ENCODE data around the gene NSG2.
"Not testable (repeated sequence)": the region's sequence is repeated elsewhere in the genome, so short reads cannot be mapped to it uniquely, and the experiment has no call there.

The NSG2 gene

DNA sequence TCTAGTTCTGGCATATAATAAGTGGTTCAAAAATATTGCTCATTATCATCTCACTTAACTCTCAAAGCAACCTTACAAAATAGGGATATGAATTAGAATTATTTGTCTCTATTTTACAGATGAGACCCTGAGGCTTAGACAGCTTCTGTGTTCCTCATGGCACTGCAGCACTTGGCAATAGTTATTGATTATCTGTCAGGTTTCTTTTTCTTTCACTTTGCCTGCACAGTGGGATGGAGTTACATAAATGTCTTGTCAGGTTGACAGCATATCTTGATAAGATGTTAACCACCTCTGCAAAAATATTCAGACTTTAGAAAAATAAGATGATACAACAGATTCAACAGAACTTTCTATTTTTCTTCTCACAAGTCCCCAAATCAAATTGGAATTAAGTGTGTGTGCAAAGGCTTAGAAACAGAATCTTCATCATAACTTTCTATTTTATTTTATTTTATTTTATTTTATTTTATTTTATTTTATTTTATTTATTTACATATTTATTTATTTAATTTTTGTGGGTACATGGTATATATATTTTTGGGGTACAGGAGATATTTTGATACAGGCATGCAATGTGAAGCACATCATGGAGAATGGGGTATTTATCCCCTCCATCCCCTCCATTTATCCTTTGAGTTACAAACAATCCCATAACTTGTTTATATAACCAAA, 17.7 kb downstream of the NSG2 start:
- DNase-seq: no peak

DNA sequence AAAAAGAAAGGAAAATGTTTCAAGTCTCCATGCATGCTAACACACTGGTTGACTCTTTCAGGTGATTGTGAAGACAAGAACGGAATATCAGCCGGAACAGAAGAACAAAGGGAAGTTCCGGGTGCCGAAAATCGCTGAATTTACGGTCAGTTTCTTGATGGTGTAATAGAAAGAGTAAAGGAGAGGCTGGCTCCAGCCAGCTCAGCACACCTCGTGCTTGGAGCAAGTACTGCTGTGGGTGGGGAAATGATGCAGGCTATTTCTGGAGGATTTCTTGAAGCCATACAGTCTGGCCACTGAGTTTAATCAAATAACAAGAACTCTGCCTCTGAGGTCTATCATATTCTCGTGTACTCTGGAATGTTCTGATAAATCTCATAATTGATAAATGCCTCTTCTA, 18.7 kb downstream of the NSG2 start:
- DNase-seq: no peak

DNA sequence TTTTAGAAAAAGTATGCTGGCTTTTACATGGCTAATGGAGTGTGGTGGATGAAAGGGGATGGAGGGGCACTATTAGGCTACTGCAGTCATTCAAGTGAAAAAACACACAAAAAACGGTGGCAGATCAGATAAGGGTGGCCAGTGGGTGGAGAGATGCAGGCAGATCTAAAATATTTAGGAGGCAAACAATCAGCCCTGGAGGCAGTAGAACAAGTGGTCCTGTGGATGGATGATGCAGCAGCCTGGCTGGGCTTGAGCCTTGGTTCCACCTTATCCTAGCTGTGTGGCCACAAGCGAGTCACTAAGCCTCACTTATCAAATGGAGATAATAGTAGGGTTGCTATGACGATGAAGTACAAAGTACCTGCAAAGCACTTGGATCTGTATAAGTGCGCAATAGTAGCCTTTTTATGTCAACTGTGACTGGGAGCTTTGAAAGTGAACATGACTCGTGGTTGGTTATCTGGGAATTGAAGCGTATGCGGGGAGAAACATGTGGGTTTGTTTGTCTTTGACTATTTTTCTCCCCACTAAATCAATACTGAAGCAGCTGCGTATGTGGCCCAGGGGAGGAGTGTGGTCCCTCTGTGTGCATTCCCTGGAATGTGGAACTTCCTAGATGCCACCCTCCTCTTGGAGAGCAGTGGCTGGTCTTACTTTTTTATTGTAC, 20.2 kb downstream of the NSG2 start:
- DNase-seq: no peak

DNA sequence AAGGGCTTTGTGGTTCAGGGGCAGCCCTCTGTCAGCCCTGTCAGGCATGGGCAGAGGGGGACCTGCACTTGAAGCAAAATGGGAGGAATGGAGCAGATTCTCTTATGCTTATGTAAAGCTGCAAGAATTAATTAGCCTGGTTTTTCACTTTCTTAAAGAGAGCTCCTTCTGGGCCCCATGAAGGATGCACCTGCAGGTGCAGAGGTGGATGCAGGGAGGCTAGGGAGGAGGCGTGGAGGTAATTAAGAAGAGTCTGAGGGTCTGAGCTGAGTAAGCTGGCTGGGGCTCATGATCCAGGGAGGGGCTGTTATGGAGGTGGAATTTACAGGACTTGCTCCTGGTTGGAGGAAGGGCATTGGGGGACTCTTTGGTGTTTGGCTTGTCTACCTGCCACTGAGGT, 22.0 kb downstream of the NSG2 start:
- no peak for DNase-seq

DNA sequence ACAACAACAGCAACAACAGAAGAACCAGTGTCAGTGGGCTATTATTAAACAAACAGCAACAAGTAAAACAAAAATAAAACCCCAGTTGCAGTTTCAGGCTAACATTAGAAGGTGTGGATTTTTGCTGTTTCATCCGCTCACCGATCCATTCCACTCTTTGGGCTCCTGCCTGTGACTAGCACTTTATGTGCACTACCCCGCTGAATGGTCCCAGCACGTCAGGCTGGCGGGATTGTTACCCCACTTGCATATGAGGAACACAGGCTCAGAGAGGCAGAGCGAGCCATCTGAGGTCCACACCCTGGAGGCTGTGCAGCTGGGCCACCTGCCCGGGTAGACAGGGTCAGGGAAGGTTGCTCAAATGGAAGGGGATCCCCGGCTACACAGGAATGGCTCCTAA, 26.0 kb downstream of the NSG2 start:
- DNase-seq: no peak

DNA sequence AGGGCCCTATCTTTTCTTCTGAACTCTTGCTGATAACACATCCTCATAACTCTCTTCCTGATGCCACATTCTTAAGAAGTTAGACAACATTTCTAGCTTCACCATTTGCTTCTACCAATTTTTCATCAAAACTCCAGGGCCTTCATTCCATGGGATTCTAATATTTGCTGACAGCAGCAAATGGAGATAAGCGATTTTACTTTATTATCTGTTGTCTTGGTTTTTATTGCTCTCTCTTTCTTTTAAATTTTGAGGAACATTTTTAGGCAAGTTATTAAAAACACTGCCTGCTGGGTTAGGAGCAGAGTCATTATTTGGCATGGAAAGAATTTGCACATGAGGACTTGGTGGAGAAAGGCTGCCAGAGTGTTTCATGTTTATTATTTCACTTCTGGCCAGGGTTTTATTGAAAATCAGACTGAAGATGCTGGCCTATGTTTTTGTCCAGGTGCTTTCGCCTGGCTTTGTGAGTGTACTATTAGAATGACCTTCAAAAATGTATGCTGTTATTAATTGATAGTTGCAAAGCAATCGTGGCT, 27.7 kb downstream of the NSG2 start:
- DNase-seq: no peak

DNA sequence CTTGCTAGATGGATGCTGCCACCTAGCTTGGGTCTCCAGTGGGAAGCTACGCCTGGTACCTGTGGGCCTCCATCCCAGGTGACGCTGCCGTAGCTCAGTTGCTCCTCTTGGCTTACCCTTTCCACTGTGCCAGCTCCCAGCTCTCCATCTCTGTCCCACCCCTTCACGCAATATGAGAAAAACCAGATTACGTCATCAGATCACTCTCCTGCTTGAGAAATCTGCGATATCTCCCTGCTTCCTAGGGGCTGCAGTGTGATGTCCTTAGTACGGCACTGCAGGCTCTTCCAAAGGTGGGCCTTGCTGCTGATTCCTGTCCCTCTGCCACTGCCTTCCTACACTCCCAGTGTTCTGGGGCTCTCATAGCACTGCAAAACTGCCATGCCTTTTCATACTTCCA, 28.9 kb downstream of the NSG2 start:
- DNase-seq: no peak

DNA sequence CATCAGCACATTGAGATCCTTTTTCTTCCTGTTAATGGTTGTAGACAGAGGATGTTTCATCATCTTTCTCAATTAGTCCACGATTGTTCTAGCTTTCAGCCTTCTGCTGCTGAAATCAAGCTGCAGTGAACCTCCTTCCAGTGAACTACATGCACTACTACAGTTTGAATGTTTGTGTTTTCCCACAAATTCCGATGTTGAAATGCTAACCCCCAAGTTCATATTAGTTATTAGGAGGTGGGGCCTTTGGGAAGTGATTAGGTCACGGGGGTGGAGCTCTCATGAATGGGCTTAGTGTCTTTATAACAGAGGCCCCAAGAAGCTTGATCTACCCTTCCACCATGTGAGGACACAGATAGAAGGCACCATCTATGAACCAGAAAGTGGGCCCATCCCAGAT, 32.9 kb downstream of the NSG2 start:
- DNase-seq: no peak

DNA sequence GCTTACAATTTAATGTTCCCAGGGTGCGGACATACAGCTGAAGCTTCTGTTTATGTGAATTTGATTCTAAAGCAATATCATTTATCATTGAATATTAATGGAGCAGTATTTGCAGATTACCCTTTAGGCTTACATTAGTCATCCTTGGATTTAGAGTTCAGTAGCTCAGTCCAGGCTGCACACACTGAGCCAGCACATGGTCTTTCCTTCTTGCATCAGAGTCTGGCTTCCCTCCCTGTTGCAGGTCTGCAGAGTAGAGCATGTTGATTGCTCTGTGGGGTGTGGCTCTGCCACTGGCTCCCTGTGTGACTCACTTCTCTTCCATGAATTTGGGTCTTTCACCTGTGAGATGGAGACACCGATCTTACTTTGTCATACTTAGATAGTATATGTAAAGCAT, 36.8 kb downstream of the NSG2 start:
- DNase-seq: no peak

DNA sequence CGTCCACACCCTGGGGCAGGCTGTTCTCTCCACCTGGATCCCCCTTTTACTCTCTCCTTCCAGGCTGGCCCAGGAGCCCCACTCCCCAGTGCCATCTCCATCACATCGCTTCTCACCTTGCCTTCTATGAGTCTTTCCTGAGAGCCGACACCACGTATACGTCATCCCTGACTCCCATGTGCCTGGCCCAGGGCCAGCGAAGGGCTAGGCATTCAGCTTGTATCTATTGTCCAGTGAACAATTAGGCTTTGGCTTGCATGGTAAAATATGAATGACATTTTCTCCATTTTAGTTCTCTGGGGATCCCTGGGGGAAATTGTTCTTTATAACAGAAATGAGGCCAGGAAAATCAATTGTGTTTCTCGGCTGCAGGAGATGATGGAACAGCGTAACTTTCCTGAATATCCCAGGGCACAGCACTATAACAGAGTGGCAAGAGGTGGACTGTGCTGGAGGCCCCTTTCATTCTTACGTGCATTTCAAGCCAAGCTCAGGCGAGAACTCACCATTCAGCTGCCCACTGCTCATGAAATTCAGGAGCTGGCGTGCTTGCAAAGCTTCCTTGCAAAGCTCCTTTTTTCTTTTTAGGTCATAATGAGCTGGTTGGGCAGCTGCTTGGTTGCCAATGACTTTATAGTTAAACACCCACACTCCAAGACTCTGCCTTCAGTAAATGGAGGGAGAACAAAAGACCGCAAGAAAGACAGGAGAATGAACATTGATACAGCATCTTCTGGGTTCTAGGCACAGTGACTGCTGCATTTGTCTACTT, 37.7 kb downstream of the NSG2 start:
- DNase-seq: no peak

DNA sequence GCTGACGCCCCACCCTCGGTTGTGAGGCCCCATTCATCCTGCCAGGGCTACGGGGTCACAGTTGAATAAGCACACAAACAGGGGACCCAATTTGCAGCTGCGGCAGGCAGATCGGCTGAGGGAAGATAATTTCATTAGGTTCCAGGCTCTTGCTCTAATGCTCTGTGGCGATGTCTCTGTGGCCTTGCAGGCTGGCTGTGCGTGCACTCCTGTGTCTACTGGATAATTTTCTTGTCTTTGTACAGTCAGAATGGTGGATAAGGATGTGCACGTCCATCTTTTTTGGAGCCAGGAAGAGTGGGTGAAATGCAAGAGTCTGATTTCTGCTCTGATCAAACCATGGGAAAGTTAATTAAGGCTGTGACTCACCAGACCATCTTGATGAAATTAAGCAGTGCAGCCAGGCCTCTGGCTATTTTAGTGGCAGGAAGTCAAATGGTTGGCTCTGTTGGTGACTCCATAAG, 39.2 kb downstream of the NSG2 start:
- no peak for DNase-seq

DNA sequence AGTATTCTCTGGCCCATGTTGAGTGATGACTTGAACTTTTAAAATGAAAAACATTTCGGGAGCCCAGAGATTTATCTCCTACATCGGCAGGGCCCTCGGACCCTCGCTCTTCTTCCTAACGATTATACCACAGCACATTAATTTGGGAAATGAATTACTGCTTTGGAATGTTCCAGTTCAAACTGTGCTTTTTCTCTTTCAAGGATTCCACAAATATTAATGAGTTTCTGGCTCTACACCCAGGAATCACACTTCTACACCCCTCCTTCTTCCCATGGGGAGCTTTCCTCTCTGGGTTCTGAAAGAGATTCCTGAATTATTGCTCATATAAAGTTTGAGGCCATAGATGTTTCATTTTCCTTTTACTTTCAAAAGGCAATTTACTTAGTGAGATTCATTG, 41.2 kb downstream of the NSG2 start:
- DNase-seq: no peak

DNA sequence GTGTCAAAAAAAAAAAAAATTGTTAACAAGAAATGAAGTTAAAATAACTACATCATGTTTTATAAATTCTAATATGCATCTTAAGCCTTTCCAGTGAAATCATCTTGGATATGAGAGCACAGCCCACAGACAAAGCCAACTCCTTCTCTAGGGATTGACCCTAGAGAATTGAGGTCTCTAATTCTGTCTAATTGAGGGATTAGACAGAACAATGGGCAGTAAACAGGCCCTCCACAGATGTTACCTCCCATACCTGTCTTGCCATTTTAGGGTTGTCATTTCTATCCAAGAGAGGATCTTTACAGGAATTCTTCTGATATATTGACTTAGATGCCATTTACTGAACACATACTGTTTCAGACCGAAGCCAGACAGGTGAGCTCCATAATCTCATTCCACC, 42.3 kb downstream of the NSG2 start:
- no peak for DNase-seq

DNA sequence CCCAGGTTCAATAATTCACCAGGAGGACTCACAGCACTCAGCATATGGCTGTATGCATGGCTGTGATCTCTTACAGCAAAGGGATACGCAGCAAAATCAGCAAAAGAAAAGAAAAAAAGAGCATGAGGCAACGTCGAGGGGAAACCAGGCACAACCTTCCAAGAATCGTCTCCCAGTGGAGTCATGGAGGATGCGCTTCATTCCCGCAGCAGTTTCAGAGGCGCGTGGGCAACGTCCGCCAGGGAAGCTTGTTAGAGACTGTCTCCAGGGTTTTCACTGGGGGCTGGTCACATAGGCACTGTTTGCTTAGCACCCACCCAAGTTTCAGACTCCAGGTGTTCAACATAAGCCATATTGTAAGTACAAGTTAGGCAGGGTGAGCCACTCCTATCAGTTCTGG, 44.6 kb downstream of the NSG2 start:
- DNase-seq: no peak

DNA sequence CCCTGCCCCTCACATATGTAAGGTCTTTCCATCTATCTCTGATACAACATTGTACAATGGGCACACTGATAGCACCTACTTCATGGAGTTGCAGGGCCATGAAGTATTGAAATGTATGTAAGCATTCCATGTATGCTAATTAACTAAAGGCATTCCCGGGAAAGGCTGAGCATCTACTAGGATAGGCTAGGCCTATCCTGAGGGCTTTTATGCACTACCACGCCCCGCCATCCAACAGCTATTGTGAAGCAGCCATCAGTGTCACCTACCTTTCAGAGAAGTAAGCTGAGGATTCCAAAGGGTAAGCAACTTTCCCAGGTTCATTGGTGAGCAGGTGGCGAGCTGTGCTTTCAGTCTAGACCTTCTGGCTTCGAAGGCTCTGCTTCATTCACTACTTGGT, 47.6 kb downstream of the NSG2 start:
- DNase-seq: no peak

DNA sequence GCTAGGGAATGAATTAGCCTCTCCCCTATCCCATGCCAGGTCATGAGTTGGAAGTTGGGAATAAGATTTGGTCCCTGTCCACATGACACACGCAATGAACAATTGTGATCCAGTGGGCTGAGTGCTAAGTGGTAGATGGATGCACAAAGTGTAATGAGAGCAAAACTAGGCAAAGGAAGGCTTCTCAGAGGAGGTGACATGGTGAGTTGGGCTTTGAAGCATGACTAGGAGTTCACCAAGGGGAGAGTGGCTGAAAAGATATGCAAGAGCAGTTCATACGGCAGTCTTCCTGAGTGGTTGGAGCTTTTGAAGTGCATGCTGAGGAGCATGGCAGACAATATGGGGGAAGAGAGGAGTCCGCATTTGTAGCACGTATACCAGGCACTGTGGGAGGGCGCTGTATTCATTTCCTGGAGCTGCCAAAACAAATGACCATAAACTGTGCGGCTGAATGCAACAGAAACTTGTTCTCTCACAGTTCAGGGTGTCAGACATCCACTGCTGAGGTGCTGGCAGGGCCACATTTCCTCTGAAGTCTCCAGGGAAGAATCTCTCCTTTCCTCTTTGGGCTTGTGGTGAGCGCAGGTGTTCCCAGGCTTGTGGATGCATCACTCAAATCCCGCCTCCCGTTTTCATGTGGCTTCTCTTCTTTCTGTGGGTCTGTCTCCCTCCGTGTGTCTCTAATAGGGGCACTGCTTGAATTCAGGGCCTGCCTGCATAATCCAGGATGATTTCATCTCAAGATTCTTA, 49.5 kb downstream of the NSG2 start:
- DNase-seq: no peak

DNA sequence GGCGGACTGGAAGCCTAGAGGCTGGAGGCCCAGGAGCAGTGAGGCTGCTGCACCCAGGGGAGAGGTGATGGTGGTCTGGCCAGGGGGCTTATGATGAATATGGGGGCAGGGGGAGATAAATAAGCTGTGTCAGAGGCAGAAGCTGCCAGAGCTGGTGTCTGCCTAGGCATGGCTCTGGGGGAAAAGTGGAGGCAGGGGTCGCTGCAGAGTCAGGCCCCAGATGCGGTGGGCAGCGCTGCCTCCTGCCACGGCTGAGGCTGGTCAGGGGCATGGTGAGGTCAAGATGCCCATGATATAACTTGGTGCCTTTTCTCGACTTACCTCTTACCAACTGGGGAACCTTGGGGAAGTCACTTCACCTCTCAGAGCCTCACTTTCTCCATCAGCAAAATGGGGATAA, 51.1 kb downstream of the NSG2 start:
- DNase-seq: no peak

DNA sequence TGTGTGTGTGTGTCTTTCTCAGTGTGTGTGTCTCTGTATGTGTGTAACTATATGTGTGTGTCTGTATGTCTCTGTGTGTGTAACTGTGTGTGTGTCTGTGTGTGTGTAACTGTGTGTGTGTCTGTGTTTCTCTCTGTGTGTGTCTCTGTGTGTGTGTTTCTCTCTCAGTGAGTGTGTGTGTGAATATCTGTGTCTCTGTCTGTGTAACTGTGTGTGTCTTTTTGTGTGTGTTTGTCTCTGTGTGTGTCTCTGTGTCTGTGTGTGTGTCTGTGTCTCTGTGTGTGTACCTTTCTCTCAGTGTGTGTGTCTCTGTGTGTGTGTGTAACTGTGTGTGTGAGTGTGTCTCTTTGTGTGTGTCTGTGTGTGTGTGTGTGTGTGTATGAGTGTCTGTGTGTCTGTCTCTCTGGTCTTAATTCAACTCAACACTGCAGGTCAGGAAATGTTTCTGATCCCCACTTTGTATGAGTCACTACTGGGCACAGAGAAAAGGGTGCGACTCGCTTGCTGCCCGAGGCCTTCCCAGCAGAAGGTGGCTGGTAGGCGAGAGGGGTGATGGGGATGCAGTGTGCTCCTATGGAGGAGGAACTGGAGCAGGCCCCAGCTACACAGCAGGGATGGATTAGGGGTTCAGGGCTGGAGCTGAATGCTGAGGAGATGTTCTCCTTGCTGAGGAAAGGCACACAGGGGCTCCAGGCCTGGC, 52.1 kb downstream of the NSG2 start:
- no peak for DNase-seq

DNA sequence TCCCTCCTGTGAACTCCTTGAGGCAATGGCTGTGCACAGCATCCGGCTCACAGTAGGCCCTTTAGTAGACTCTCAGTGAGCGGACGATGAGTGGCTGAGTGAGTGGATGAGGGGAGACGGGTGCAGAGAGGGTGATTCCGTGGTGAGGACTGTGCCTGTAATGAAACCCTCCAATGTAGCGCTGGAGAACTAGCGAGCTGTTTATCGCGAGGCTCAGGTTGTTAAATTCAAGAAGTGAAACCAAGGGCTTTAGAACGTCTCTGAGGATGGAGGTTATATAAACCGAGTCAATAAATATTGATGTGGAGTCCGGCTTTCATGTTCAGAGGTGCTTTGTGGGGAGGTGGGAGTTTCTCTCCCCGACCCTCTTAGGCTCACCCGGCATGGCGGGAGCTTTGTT, 53.2 kb downstream of the NSG2 start:
- no peak for DNase-seq

DNA sequence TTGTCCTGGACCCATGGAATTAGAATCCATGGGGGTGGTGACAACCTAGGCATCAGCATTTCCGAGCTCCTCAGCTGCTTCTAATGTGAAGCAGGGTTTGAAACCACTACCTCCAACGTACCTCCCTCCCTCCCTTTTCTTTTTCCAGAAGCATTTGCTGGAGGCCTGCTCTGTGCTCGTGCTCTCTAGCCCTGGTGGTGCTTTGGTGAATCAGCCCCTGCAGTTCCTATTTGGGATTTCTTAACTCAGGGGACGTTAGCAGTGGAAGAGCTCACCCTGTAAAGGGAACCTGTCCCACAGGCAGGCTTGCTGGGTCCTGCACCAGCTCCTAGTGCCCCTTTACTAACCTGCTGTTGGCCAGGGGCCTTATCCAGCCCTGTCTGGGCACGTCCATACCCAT, 55.0 kb downstream of the NSG2 start:
- no peak for DNase-seq

DNA sequence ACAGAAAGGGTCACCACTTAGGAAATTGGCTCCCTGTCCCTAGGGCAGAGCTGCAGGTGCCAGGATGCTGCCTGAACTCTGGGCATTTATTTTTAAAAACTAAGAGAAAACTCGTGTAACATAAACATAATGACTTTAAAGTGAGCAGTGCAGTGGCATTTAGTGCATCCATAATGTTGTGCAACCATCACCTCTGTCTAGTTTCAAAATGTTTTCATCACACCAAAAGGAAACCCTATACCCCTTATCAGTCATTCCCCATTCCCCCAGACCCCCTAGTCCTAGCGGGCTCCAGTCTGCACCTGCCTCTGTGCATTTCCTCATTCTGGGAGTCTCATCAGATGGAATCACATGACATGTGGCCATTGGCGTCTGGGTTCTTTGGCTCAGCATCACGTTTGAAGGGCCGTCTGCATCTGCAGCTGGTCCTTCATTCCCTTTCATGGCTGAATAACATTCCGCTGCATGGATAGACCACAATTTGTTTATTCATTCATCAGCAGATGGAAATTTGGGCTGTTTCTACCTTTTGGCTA, 55.8 kb downstream of the NSG2 start:
- no peak for DNase-seq

DNA sequence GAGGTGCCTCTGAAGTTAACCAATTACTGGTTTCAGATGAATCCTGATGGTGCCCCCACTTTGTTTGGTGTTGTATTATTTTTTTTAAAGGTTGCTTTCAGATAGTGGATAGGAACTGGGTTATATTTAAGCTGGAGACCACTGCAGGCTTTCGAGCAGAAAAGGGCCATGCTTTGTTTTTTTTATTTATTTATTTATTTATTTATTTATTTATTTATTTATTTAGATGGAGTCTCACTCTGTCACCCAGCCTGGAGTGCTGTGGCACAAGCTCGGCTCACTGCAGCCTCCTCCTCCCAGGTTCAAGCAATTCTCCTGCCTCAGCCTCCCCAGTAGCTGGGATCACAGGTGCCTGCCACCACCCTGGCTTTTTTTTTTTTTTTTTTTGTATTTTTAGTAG, 57.1 kb downstream of the NSG2 start:
- DNase-seq: not testable (repeated sequence)

Data from NCI-H446 (cell line).